Cardiac septum (tissue), 1 donor: ENCODE results near the gene MAST4. TPM values are rescaled to one million over a fixed set of nuclear protein-coding genes. Genes with fewer than 3 reads are reported as not detected.

Experiments
- DNase-seq: peaks from one replicate; pipeline ENCODE4 v3.0.0-alpha.2; 2020; ENCODE audit warnings: low spot score
- intact Hi-C: fragments of 100-400 bp; cut with DNase I; formaldehyde crosslinking; loops from one replicate; pipeline ENCODE4 v1.14.0; 2022
- total RNA-seq: library from RNA; stranded (reverse); fragmentation: NEBNext Ultra II Directional; extraction: Animal tissue kit (Norgen Biotek cat#: 25700); gene quantifications from one replicate; pipeline ENCODE4 v1.2.1, GENCODE V29; 2021
- donor health status: DM: no; HTN: no; CAD: no.

The MAST4 gene
- total RNA-seq, 1 donor from 2014 or later, result 91.4 TPM

- DNase-seq, result no peak
These were observed 362.2 kb downstream of the MAST4 start for GRCh38 chr5:66958201-66958979.

GRCh38 chr5:66958980-66959641, 362.9 kb downstream of the MAST4 start:
- no peak for DNase-seq
- intact Hi-C loops, result loop anchor here (5.0 kb wide), 1 partner anchor 137 kb away; no protein-coding TSS in a partner anchor

More at GRCh38 chr5:66958201-66958979, 362.2 kb downstream of the MAST4 start:
- intact Hi-C loops, result loop anchor here (5.0 kb wide), 1 partner anchor 136 kb away; no protein-coding TSS in a partner anchor

- intact Hi-C loops, result loop anchor here (5.0 kb wide), 1 partner anchor 137 kb away; no protein-coding TSS in a partner anchor
- no peak for DNase-seq
These were observed 363.5 kb downstream of the MAST4 start for GRCh38 chr5:66959653-66960052.

- DNase-seq, result no peak
- intact Hi-C loops, result no loop called here
These were observed 364.4 kb downstream of the MAST4 start for GRCh38 chr5:66960369-66961137.

- intact Hi-C loops, result no loop called here
- no peak for DNase-seq
These were observed 367.4 kb downstream of the MAST4 start for GRCh38 chr5:66963559-66963971.

GRCh38 chr5:66966439-66966838, 370.2 kb downstream of the MAST4 start:
- intact Hi-C loops, result no loop called here
- DNase-seq, result no peak

GRCh38 chr5:66967102-66967501, 370.9 kb downstream of the MAST4 start:
- intact Hi-C loops, result no loop called here
- no peak for DNase-seq

GRCh38 chr5:66967826-66968262, 371.7 kb downstream of the MAST4 start:
- intact Hi-C loops, result no loop called here
- no peak for DNase-seq

- intact Hi-C loops, result no loop called here
- DNase-seq, result no peak
These were observed 373.3 kb downstream of the MAST4 start for GRCh38 chr5:66969484-66969883.

GRCh38 chr5:66969963-66970362, 373.8 kb downstream of the MAST4 start:
- intact Hi-C loops, result no loop called here
- DNase-seq, result no peak

- intact Hi-C loops, result no loop called here
- DNase-seq, result no peak
These were observed 375.8 kb downstream of the MAST4 start for GRCh38 chr5:66972004-66972403.

GRCh38 chr5:66974256-66974655, 378.1 kb downstream of the MAST4 start:
- no peak for DNase-seq
- intact Hi-C loops, result no loop called here

GRCh38 chr5:66976108-66976507, 379.9 kb downstream of the MAST4 start:
- intact Hi-C loops, result no loop called here

GRCh38 chr5:66979738-66980137, 383.5 kb downstream of the MAST4 start:
- intact Hi-C loops, result loop anchor here (10.0 kb wide), 1 partner anchor 225 kb away; no protein-coding TSS in a partner anchor
- no peak for DNase-seq

More at GRCh38 chr5:66976108-66976507, 379.9 kb downstream of the MAST4 start:
- DNase-seq, result no peak

- intact Hi-C loops, result loop anchor here (10.0 kb wide), 1 partner anchor 223 kb away; no protein-coding TSS in a partner anchor
- no peak for DNase-seq
These were observed 385.3 kb downstream of the MAST4 start for GRCh38 chr5:66981266-66982055.

- no peak for DNase-seq
- intact Hi-C loops, result loop anchor here (10.0 kb wide), 1 partner anchor 223 kb away; no protein-coding TSS in a partner anchor
These were observed 385.8 kb downstream of the MAST4 start for GRCh38 chr5:66982056-66982387.

GRCh38 chr5:66982470-66982869, 386.3 kb downstream of the MAST4 start:
- no peak for DNase-seq
- intact Hi-C loops, result loop anchor here (10.0 kb wide), 1 partner anchor 222 kb away; no protein-coding TSS in a partner anchor

GRCh38 chr5:66985417-66985816, 389.2 kb downstream of the MAST4 start:
- intact Hi-C loops, result loop anchor here (5.0 to 10.0 kb wide), 3 partner anchors 112 to 219 kb away; no protein-coding TSS in a partner anchor
- no peak for DNase-seq

GRCh38 chr5:66986009-66986408, 389.8 kb downstream of the MAST4 start:
- DNase-seq, result no peak
- intact Hi-C loops, result loop anchor here (5.0 to 10.0 kb wide), 3 partner anchors 111 to 219 kb away; no protein-coding TSS in a partner anchor
